Endothelial cell of umbilical vein (primary cell): Measurements from ENCODE around the gene UNCX. TPM values are rescaled to one million over a fixed set of nuclear protein-coding genes. Genes with fewer than 3 reads are reported as not detected.

ENCODE experiments used
- BruUV-seq: library from RNA; stranded (reverse); fragments of 400-500 nt; replicated peaks from 2 replicates; lab custom pipeline; 2021; lab: Mats Ljungman, UMichigan
- CTCF ChIA-PET: fragments of 300-600, 350-600 bp; sonication (Branson Sonifier 250); formaldehyde crosslinking; loops from one replicate; lab custom pipeline; 2021; ENCODE audit warnings: antibody characterized with exemption, inconsistent platforms; lab: Charles Lee
- POLR2A ChIA-PET: fragments of 300-600, 350-600 bp; sonication (Branson Sonifier 250); formaldehyde crosslinking; loops from one replicate; lab custom pipeline; 2021; ENCODE audit warnings: antibody characterized with exemption, inconsistent platforms; lab: Charles Lee
- DNase-seq: peaks from one replicate; pipeline ENCODE4 v3.0.0-alpha.2; 2011; ENCODE audit warnings: low read depth, low spot score
- FAIRE-seq: peaks from 2 replicates; lab custom pipeline; 2011; peaks lifted over from hg19 to GRCh38; lab: Jason Lieb, UNC
- H2AFZ ChIP-seq: 2 replicates; pipeline ENCODE4 v1.6.0; 2012; ENCODE audit warnings: low read depth, low read length, control low read depth, inconsistent platforms
- H3K27ac ChIP-seq: 2 replicates; pipeline ENCODE4 v1.5.1; 2011; ENCODE audit warnings: low read depth, mild to moderate bottlenecking, control low read depth, low read length, moderate library complexity; ENCODE audit not compliant: insufficient read depth
- H3K27me3 ChIP-seq, 2 experiments: 2 replicates each; pipeline versions ENCODE4 v1.6.0 to v1.6.1; 2011; ENCODE audit warnings: low read length in 2 of 2, mixed read lengths in 1 of 2; ENCODE audit not compliant: control insufficient read depth in 2 of 2, insufficient read depth in 2 of 2
- H3K36me3 ChIP-seq, 2 experiments: 2 replicates in 1 of 2; 3 replicates in 1 of 2; pipeline ENCODE4 v1.5.1; 2011; ENCODE audit warnings: low read length in 2 of 2, mild to moderate bottlenecking in 1 of 2, moderate library complexity in 1 of 2; ENCODE audit not compliant: control insufficient read depth in 2 of 2, insufficient read depth in 2 of 2; ENCODE audit errors: extremely low read depth in 1 of 2
- H3K4me1 ChIP-seq: 3 replicates; pipeline ENCODE4 v1.5.1; 2011; ENCODE audit warnings: mild to moderate bottlenecking, low read length; ENCODE audit not compliant: control insufficient read depth, insufficient read depth; ENCODE audit errors: extremely low read depth
- H3K4me2 ChIP-seq: 2 replicates; pipeline ENCODE4 v1.6.1; 2011; ENCODE audit warnings: low read length, control low read depth, mixed read lengths; ENCODE audit not compliant: insufficient read depth
- H3K4me3 ChIP-seq, 3 experiments: fragments of 200-600 bp in 1 of 3; sonication (generic), shearing (Covaris generic) in 1 of 3; replicated peaks in 1 of 3; 2 replicates each; pipeline ENCODE4 v1.5.1; 2011 to 2016; ENCODE audit warnings: control low read depth in 3 of 3, low read length in 3 of 3, mild to moderate bottlenecking in 2 of 3, inconsistent platforms in 1 of 3, low read depth in 1 of 3, moderate library complexity in 1 of 3; ENCODE audit not compliant: insufficient read depth in 1 of 3
- H3K79me2 ChIP-seq: 2 replicates; pipeline ENCODE4 v1.6.0; 2012; ENCODE audit warnings: low read length, inconsistent platforms; ENCODE audit not compliant: control insufficient read depth, insufficient read depth
- H3K9ac ChIP-seq: replicated peaks from 2 replicates; pipeline ENCODE3; 2011; ENCODE audit warnings: low read length, control low read depth; ENCODE audit not compliant: insufficient read depth; ENCODE audit errors: extremely low read depth
- H3K9me1 ChIP-seq: replicated peaks from 3 replicates; pipeline ENCODE4 v1.6.0; 2011; ENCODE audit warnings: mild to moderate bottlenecking, low read length; ENCODE audit not compliant: control insufficient read depth, insufficient read depth; ENCODE audit errors: extremely low read depth
- H3K9me3 ChIP-seq: replicated peaks from 2 replicates; pipeline ENCODE4 v1.5.1; 2012; ENCODE audit warnings: low read length, inconsistent platforms; ENCODE audit not compliant: control insufficient read depth, insufficient read depth
- H4K20me1 ChIP-seq: replicated peaks from 2 replicates; pipeline ENCODE3; 2011; ENCODE audit warnings: mild to moderate bottlenecking, low read length; ENCODE audit not compliant: control insufficient read depth, insufficient read depth; ENCODE audit errors: extremely low read depth
- EZH2 ChIP-seq: IDR thresholded peaks from 2 replicates; pipeline ENCODE4 v1.6.1; 2012; ENCODE audit warnings: borderline replicate concordance, low read depth, mild to moderate bottlenecking, moderate library complexity, low read length, inconsistent platforms; ENCODE audit not compliant: severe bottlenecking
- FOS ChIP-seq: IDR thresholded peaks from 2 replicates; pipeline ENCODE4 v1.6.1; 2011; ENCODE audit warnings: mild to moderate bottlenecking, low read length, moderate library complexity, borderline replicate concordance; ENCODE audit not compliant: insufficient read depth
- GATA2 ChIP-seq: IDR thresholded peaks from 2 replicates; pipeline ENCODE4 v1.7.0; 2011; ENCODE audit warnings: low read depth, mild to moderate bottlenecking, moderate library complexity, mixed read lengths, low read length; ENCODE audit not compliant: insufficient read length, insufficient read depth
- JUN ChIP-seq: IDR thresholded peaks from 2 replicates; pipeline ENCODE4 v1.6.1; 2011; ENCODE audit warnings: borderline replicate concordance, low read depth; ENCODE audit not compliant: insufficient read length, insufficient read depth
- MYC ChIP-seq: IDR thresholded peaks from one replicate; pipeline ENCODE4 v1.6.1; 2011; ENCODE audit warnings: mild to moderate bottlenecking, low read depth, low read length
- POLR2A ChIP-seq: IDR thresholded peaks from 2 replicates; pipeline ENCODE4 v1.6.1; 2012; ENCODE audit warnings: low read depth, mild to moderate bottlenecking, control low read depth, low read length
- POLR2AphosphoS5 ChIP-seq: IDR thresholded peaks from 2 replicates; pipeline ENCODE4 v1.6.1; 2012; ENCODE audit warnings: low read depth, mild to moderate bottlenecking, control low read depth, low read length, moderate library complexity; ENCODE audit not compliant: insufficient read depth
- dilution Hi-C: fragments of 300-500 bp; cut with MboI; formaldehyde crosslinking; loops from one replicate; pipeline ENCODE4 v1.15.0; 2019; ENCODE audit warnings: low sequenced_read_pairs; ENCODE audit not compliant: extremely low pct_ligation_motif_present
- intact Hi-C: fragments of 100-400 bp; cut with micrococcal nuclease; formaldehyde crosslinking; loops from one replicate; pipeline ENCODE4 v1.10.0; 2022
- polyA plus RNA-seq, 4 experiments: library from polyadenylated mRNA; depleted of rRNA in 3 of 4; stranded (reverse) in 3 of 4; unstranded in 1 of 4; fragments of >200 nt; gene quantifications; 2 replicates each; pipeline versions ENCODE4 v1.2.1 to v1.2.3, GENCODE V29; 2011 to 2012; ENCODE audit warnings: missing spikeins in 1 of 4
- total RNA-seq: library from RNA; stranded (reverse); gene quantifications from 2 replicates; pipeline ENCODE4 v1.2.3, GENCODE V29; 2021
- TF ChIP-seq, protein P1 (sequence below): IDR thresholded peaks from 2 replicates; pipeline ENCODE4 v1.6.1; 2011; ENCODE audit not compliant: insufficient read depth, insufficient read length
- TF ChIP-seq, protein P2 (sequence below), 2 donors: IDR thresholded peaks; 1 replicate in 1 of 2; 2 replicates in 1 of 2; pipeline ENCODE4 v1.5.1; 2011; ENCODE audit warnings: low read length in 2 of 2, mild to moderate bottlenecking in 2 of 2, moderate library complexity in 2 of 2, control low read depth in 1 of 2, inconsistent platforms in 1 of 2, low read depth in 1 of 2; ENCODE audit not compliant: insufficient read depth in 1 of 2; ENCODE audit errors: extremely low read depth in 1 of 2

UNCX gene
- total and polyA plus RNA-seq, 2 donors (not counting 3 experiments of a cell fraction or from before 2014, with no cell fraction given) = not detected

DNA sequence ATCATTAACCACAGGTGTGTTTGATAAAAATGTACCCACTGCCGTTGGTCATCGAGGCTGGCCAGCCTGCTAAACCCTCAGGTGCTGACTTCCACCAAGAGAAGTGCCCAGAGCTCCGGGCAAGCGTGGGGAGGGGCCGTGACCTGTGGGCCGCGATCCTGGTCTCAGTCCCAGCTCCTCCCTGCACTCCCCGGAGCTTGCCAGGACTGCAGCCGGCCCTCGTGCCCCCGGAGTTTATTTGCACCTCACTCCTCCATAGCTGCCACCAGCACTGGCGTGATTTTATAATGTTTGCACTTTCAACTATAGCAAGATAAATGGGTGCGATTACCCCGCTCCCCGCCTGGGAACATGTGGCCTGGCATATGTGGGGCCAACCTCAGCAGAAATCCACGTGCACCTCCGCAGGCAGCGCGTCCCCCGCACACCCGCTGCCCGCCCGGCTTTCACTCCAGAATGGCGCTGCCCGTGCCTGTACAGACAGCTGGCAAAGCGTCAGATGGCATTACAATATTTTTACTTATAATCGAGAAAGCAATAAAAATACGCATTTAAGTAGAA is 30.8 kb downstream of the UNCX start:
- Histone ChIP-seq H4K20me1 (no peaks in the 10 kb centered on the region), H3K9me3 (no peaks in the 10 kb centered on the region), H3K4me2 (no peak overlapping the region), H3K27ac (no peak overlapping the region), H2AFZ (no peak overlapping the region), H3K27me3 (no peaks in the 10 kb centered on the region), H3K36me3 (no peaks in the 10 kb centered on the region), H3K9ac (no peak overlapping the region), H3K9me1 (no peaks in the 10 kb centered on the region), H3K4me3 (no peak overlapping the region), H3K4me1 (no peaks in the 10 kb centered on the region), H3K79me2 (no peaks in the 10 kb centered on the region)
- DNase-seq = no peak
- POLR2A ChIA-PET = interaction anchor here (1.2 kb wide), 1 partner anchor 10 kb away, joined by 4 read pairs; no protein-coding TSS in a partner anchor
- intact Hi-C loops = no loop called here
- TF ChIP-seq POLR2AphosphoS5 (no peak), EZH2 (no peak), MYC (no peak), GATA2 (no peak), POLR2A (no peak), JUN (no peak), FOS (no peak)
- TF ChIP-seq, protein P1, sequence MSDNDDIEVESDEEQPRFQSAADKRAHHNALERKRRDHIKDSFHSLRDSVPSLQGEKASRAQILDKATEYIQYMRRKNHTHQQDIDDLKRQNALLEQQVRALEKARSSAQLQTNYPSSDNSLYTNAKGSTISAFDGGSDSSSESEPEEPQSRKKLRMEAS = no peak
- TF ChIP-seq, protein P2, sequence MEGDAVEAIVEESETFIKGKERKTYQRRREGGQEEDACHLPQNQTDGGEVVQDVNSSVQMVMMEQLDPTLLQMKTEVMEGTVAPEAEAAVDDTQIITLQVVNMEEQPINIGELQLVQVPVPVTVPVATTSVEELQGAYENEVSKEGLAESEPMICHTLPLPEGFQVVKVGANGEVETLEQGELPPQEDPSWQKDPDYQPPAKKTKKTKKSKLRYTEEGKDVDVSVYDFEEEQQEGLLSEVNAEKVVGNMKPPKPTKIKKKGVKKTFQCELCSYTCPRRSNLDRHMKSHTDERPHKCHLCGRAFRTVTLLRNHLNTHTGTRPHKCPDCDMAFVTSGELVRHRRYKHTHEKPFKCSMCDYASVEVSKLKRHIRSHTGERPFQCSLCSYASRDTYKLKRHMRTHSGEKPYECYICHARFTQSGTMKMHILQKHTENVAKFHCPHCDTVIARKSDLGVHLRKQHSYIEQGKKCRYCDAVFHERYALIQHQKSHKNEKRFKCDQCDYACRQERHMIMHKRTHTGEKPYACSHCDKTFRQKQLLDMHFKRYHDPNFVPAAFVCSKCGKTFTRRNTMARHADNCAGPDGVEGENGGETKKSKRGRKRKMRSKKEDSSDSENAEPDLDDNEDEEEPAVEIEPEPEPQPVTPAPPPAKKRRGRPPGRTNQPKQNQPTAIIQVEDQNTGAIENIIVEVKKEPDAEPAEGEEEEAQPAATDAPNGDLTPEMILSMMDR (IDR thresholded peaks at IDR 0.05; ENCODE audit: extremely low read depth in 1 of 2, insufficient read depth in 1 of 2, low read depth in 1 of 2, low read length in 2 of 2) = no peak
- dilution Hi-C loops = no loop called here
- no TSS peak for BruUV-seq
- FAIRE-seq = no peak
- CTCF ChIA-PET = no interaction called here
